GM21723 (cell line): ENCODE measurements around the gene PARD3.

ENCODE experiments used
- ATAC-seq: cut with Tn5 transposase; IDR thresholded peaks from one replicate; pipeline ENCODE4 v1.9.1; 2021; ENCODE audit warnings: mild to moderate bottlenecking, moderate library complexity; ENCODE audit not compliant: unreplicated experiment

Gene PARD3

DNA sequence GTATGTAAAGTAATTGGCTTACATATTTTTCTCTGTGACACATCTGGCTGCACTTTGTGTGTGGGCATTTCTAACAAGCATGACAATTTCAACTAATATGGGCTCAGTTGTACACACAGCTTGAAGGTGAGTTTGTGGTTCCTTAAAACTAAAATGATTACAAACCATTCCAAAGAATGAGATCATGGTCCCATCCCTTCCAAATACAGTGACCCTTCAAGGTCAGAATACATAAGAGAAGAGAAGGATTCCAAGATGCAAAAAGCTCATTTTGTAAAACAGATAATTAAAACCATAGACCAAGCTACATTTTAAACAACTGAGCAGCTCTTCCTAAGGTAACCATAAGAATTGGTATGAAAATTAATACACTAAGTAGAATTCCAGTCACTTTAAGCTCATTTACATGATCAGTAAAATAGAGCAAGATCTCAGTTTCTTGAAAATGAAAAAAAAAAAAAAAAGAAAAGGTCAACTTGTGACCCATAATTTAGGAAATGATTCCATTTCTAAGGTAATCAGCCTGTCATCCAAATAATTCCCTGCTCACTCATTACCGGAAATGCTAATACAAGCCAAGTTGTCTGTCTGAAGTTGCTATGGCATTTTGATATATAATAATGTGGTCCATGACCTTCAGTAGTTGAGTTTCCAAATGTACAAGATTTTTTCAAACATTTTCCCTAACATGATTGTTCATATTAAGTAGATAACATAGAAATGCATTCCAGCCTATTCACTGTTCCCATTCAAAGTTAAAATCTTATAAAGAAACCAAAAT is 688.5 kb downstream of the PARD3 start:
- no peak for ATAC-seq

DNA sequence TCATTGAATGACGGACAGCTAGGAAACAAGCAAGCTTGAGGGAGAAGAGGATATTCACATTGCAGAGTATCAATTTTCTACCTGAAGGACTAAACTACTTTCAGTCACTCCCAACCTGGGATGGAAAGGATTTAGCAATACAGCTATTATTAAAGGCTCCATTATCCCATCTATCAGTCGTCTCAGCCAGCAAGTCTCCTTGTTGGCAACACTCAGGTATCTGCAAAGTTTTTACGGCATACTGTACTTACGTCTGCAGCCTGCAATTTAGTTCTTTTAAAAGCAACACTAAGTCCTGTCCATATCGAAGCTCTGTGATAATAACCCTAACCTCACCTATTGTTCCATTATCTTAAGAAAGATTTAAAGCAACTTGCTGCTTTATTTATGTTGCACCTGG is 689.4 kb downstream of the PARD3 start:
- no peak for ATAC-seq

DNA sequence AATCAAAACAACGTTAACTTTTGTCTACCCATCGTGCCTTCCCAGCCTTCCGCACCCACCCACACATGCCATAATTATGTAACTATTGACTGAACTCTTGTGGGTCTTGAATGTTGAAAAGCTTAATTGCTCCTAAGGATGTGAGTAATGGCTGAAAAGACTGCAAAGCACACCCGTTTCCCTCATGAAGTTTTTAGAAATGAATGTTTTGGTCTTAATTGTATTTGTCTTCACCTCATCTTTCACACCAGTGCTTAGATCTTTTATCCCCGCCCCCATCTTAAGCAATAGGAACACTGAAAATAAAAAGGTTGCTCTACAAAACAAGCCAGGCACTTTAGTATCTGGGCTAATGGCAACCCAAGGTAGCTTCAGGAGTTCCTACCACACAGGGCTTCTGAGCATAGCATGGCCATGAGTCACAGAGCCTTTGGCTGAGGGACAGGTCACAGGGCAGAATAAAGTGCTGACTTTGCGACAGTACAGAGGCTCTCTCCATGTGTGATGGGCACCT is 690.5 kb downstream of the PARD3 start:
- no peak for ATAC-seq

DNA sequence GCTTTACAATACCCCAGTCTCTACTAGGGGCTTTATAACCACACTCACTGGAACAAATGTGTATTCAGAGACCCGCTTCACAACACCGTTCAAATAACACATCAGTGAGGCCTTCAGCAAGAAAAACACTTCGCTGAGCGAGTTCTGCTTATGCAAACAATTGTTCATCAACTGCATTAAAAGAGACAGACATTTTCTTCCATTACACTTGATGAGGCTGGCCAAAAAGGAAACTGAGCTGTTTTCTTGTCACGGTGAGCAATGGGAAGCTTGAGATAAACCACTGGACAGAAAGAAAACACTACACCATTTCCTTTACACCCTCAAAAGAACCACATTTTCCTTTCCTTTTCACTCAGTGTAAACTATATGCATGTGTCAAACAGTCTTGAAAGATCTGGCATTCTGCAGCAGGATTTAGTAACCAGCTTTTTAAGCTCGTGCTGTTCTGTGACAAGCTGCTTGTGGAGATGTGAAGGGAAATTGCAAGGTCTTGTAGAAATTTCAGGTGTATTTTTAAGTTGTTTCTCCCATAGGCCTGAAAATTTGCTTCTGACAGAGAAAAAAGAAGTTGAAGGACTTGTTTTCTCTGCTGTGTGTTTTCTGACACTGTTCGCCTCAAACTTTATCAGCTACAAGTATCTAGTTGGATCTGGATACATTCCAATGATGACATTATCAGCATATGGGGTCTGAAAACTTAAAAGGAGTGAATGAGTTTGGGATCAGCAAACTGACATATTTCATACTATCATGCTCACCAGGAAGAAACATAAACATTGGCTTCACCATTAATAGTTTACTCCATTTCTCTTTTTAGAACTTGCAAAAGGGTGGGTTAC is 693.1 kb downstream of the PARD3 start:
- no peak for ATAC-seq

DNA sequence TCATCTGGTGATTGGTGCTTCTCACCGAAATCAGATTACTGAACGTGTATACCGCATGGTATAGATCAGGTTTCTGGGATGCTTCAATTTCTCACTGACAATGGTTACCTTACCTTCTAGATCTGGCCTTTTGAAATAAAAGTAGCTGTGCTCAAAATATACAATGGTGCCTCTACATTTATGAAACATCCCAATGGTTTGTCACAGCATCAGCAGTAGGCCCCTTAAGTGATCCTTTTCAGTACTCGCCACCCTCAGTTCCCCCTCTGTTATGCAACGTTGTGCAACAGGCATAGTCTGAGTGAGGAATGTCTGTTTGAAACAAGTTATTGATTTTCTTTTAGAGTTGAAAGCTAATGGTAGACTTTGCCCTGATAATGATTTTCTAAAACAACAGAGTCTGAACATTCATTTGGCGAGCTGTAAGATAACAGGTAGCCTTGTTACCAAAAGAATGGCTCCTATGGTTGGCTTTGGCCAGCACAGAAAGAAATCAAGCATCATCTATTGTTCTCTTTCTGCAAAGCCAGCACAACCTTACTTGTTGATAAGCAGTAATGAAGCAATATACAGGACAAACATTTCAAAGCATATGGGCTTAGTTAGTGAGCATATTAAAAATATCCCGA is 693.9 kb downstream of the PARD3 start:
- ATAC-seq, result no peak

DNA sequence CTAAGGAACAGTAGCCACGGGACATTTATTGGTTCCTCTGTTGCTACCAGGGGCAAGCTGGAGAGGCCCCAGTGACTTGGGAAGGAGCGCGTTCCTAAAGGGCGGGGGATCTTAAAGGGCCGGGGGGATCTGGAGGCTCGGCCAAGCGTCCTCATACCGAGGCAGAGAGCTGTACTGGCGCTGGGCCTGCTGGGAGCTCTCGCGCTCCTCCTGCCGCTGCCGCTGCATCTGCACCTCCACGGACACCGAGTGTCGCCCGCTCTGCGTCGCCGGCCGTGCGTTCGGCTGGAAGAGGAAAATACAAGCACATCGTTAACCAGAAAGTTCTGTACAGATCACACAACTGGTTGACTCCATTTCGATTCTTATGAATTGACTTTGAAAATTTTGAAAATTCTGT is 695.6 kb downstream of the PARD3 start:
- no peak for ATAC-seq

DNA sequence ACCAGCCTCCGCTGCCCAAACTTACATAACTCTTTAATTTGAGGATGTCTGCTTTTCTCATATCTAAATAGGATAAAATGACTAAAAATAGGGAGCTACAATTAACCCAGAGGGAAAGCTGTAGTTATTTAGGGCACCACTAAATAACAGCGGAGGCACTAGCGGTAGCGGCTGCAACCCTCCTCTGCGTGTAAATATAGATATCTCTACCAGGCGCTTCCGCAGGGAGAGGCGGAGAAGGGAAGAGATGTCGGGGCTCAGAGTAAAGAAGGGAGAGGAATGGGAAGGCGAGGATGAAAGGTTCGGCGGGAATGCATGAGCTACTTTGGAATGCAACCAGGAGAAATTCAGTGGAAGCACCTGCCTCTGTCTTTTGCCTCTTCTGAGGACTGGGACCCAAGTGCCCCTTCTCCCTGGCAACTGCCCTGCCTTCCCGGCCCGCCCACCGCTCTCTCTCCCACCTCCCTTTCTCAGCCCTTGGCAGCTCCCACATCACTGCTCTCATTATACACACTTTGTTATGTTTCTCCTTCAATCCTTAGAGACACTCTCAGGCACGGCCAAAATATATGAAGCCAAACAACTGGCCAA is 698.3 kb downstream of the PARD3 start:
- ATAC-seq, result no peak

DNA sequence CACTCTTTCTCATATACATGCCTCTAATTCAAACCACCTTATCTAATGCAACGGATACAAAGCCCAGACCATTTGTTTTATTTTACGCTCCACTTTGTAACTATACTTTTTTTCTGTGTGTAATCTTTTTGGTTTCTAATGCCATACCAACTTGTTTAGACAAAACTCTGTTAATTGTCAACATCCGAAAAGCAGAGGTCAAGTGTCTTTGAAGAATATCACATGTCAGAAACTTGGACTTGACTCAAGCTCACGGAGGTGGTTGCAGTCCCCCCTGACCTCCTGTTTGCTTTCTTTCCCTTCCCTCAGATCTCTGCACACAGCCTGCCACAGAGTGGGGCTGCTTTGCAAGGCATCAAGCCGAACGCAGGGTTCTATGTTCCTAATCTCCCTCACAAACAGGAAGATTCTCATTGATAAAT is 698.9 kb downstream of the PARD3 start:
- no peak for ATAC-seq

DNA sequence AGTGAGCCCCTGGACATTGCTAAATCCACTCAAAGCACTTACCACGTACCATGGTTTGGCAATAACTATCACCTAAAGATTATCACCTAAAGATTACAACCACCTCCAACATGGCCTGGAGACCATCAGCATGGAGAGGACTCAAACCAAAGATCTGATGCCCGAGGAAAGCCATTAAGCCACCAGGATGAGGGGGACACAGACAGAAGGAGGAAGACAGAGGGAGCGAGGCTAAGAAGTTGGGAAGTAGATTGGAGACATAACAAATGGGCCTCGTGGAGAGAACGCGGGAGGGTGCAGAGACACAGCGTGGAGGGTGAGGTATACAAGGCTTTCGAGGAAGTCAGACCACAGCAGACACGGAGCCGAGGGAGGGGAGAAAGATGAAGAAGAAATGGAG is 700.2 kb downstream of the PARD3 start:
- no peak for ATAC-seq

DNA sequence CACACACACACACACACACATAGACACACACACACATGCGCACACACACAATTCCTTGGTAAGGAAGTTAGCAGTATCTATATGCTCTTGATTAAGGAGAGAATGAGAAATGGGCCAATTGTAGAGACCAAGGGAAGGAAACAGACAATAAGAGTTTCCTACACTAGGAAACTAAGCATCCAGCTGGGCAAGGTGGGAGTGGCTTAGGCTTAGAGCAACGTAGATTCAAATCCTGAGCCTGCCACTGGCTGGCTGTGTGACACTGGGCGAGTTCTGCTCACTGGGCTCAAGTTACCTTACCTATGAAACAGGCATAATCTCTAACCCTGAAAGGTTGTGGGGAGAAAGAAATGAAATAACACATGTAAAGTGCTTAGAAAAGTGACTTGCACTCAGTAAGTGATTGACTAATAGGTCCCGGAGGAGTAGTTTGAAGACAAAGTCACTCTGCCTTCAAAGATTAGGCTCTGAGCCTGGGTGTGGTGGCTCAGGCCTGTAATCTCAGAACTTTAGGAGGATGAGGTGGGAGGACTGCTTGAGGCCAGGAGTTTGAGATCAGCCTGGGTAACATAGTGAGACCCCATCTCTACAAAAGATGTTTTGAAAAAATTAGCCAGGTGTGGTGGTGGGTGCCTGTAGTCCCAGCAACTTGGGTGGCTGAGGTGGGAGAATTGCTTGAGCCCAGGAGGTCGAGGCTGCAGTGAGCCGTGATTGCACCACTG is 701.4 kb downstream of the PARD3 start:
- no peak for ATAC-seq

DNA sequence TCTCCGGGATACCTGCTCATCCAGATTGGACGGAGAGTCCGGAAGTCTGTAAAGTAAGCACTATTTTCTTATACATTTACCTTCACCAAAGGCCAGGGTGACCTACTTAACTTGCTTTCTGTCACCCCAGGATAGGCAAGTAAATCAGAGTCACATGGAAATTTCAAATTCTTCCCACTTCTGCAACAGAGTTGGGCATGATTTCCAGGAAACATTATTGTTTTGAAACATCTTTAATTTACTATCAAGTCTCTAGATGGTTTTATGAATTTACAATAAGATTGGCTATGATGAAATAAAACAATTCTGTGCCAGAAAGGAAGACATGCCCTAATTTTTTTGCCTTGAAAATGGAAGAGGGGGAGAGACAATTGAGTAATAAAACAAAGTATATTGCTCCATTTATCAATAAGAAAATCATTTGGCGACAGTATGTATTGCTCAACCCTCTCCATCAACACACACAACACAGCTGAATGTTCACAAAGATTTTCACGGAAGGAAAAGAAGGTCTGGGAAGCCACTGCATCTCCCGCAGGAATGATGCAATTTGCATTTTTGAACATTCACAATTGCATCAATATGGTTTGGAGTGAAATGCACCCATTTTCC is 702.8 kb downstream of the PARD3 start:
- no peak for ATAC-seq

DNA sequence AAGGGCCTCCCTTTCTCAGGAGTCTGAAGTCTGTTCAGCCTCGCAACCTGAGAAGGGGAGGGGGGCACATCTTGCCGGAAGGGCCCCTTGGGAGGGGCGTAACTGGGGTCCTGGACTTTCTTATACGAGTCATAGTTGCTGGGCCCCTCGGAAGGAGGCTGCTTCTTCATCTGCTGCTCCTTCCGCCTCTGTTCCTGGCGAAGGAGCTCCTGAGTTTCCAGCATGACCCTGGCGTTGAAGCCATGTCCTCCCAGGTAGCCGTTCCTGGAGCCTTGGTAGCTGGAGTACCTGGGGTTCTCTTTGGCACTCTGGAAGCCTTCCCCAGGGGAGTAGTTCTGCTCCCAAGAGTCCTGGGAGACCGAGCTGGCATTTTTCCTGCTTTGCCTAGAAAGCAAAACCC is 703.9 kb downstream of the PARD3 start:
- no peak for ATAC-seq

DNA sequence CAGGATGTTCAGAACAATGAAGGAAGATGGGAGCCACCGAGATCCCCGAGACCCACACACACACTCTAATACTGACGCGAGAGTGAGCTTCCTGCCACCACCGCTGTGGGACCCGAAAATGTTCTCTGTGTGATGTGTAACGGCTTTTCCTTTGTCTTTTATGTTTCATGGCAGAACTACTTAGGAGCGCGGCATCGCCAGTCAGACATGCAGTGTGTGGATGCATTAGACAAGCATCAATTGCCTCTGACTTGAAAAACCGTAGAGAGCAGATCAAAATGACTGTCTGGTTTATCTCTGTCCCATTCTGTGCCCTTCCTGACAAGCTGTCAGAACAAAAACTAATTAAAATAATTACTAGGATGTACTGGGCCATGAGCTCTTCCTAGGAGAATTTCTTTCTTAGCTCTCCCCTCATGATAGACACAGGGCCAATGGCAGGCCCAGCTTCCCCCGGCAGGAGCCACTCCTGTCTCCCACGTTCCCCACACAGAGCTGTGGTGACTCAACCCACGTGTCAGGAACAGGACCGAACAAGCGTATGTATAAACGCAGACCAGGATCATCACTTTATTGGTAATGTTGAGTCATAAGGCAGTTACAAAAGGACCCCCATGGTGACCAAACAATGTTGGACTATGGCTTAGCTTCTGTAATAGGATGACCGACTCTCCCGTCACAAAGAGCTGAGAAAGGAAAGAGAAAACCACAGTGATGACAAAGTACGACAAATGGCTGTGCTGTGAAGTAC is 705.0 kb downstream of the PARD3 start:
- no peak for ATAC-seq

DNA sequence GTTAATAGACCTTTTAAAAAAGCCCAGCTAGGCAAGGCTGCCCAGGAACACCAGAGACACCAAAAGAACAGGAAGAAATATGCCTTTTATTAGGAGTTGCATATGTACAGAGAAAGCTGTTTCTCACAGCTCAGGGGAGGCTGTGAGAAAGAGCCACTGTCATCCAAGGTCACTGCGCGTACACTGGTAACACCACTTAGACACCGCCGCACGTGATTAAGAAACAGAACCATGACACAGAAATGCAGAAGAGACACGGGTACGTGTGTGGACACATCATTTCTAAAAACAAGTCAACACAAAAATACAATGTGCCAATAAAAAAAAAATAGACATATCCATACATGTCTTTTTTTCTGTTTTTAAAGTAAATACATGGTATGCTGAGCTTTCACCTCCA is 705.6 kb downstream of the PARD3 start:
- no peak for ATAC-seq

DNA sequence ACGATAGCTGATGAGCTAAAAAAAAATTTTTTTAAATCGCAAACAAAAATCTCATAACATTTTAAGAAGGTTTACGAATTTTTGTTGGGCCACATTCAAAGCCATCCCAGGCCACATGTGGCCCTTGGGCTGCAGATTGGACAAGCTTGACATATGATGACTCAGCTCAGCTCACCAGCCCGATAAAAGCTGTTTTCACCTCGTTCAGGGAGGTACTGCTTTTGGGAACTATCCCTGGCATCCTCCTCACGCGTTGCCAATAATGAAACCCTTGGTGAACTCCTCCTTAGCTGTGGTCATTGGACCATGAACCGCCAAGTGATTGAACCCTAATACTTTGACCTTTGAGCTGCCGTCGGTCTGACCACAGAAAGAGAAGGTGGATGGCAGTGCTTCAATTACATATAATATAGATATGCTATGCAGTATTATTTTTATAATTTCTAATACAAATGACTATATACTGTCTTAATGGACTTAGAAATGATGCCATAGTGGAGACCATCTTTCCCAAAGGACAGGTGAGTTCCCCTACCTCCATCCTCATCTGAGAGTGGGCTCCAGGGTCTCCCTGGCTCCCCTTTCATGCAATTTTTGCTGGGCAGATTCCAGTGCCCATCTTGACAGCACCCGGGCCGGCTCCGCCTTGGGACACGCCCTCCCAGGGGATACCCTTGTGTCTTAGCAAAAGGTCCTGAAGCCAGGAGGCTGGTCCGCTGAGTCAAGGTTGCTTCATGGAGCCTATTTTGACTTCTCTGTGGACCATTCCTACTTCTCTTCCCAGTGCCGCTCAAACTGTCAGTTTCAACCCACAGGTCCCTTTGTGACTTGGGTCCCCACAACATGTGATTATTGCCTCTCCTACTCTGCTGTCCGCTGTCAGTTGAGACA is 707.2 kb downstream of the PARD3 start:
- no peak for ATAC-seq

DNA sequence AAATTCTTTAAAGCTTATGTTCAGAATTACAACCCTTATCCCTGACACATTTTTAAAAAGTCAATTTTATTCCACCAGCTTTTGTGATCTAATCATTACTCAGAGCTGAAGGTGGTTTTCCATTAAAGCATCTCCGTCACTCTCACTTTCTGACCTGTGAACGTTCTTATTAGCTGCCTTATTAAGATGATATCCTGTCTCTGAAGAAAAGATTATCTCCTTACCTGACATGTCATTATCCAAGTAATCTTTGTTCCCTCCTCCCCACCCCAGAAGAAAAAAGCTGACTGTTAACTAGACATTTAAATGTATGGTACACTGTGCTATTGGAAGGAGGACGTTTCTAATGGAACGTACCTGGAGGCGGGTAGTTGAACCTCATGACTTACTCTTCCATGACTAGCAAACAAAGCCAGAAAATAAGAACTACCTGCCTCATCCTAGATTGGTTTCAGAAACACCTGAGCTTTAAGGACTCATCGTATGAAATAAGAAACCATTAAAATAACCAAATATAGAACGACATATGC is 708.7 kb downstream of the PARD3 start:
- ATAC-seq, result no peak

DNA sequence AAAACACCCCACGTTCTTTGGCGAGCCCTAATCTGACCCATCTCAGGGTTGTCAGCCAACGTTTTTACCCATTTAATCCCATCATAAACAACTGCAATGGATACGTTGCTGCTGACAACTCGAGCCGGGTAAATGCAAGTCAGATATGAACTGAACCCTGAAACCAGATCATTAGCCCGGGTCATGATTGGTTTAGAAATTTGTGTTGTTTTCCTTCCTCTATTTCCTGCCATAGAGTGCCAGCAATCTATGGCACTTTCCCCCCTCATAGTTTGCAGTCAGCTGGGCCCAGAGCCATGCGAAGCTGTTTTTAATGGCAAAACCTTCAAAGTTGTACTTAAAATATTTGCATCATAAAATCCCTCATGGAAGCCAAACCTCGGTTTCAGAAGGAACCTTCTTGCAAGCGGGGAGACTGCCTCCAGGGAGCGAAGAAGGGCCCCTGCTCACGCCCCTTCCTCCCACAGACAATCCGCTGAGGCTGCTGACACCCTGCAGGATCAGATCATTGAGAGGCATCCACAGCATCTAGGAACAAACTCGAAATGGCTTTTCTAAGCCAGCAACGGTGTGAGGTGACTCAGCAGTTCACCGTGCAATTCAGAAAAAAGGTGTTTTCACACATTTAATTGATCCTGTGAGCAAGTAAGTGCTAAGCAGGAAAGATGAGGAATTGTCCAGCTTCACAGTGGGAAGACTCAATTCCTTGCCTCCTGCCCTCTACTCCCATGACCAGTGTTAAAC is 710.1 kb downstream of the PARD3 start:
- ATAC-seq, result no peak
